ENCODE data around the gene RNU4-1. TPM values are rescaled to one million over a fixed set of nuclear protein-coding genes. Genes with fewer than 3 reads are reported as not detected.
A peak's percentile ranks its signal among the peaks of the same experiment; 100 is the strongest.

RNU4-1 gene
- total RNA-seq, 2 experiments from 2014 or later: under 0.01 to 3,289 TPM

GRCh38 chr12:120324841-120325417 lies 31.9 kb upstream of the RNU4-1 start:
- H3K4me2 ChIP-seq (ENCODE audit: low read length): peak overlapping the region; percentile 69; the same call in 1 of the 2 replicates
- TF ChIP-seq, protein P1, sequence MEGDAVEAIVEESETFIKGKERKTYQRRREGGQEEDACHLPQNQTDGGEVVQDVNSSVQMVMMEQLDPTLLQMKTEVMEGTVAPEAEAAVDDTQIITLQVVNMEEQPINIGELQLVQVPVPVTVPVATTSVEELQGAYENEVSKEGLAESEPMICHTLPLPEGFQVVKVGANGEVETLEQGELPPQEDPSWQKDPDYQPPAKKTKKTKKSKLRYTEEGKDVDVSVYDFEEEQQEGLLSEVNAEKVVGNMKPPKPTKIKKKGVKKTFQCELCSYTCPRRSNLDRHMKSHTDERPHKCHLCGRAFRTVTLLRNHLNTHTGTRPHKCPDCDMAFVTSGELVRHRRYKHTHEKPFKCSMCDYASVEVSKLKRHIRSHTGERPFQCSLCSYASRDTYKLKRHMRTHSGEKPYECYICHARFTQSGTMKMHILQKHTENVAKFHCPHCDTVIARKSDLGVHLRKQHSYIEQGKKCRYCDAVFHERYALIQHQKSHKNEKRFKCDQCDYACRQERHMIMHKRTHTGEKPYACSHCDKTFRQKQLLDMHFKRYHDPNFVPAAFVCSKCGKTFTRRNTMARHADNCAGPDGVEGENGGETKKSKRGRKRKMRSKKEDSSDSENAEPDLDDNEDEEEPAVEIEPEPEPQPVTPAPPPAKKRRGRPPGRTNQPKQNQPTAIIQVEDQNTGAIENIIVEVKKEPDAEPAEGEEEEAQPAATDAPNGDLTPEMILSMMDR (conservative IDR thresholded peaks at IDR 0.05; ENCODE audit: low read length): no peak
- no peak for TF ChIP-seq EZH2phosphoT487 (IDR thresholded peaks at IDR 0.05; ENCODE audit: borderline replicate concordance, low read depth, low read length)
- no peaks in the 10 kb centered on the region for H3K79me2 ChIP-seq (ENCODE audit: insufficient read depth, low read depth, low read length)
- H3K9me2 ChIP-seq (ENCODE audit: insufficient read depth, low read length): no peaks in the 10 kb centered on the region
- H3K4me1 ChIP-seq (ENCODE audit: insufficient read depth, low read length, poor library complexity, severe bottlenecking): peaks cover 4% of the 10 kb centered on the region
- BruUV-seq (replicated peaks): no TSS peak
- H3K9me3 ChIP-seq (ENCODE audit: low read length): no peaks in the 10 kb centered on the region
- H4K20me1 ChIP-seq (ENCODE audit: insufficient read depth, low read length): no peaks in the 10 kb centered on the region
- no peaks in the 10 kb centered on the region for H3K36me3 ChIP-seq (ENCODE audit: insufficient read depth, low read length)
- no peak for DNase-seq (ENCODE audit: low spot score)
- no peak overlapping the region for H3K27ac ChIP-seq (ENCODE audit: low read depth, low read length, poor library complexity, severe bottlenecking)
- ChIA-PET CTCF (ENCODE audit: unreplicated experiment) (interaction anchor here (0.6 kb wide), 1 partner anchor 209 kb away, joined by 4 read pairs; no protein-coding TSS in a partner anchor), POLR2A (interaction anchor here (0.6 to 1.3 kb wide), 4 partner anchors 106 to 256 kb away, joined by 3 read pairs; partner anchors contain the start of gene POP5)
- no peak overlapping the region for H3K4me3 ChIP-seq (ENCODE audit: low read depth, low read length, poor library complexity, severe bottlenecking)
- H2AFZ ChIP-seq (ENCODE audit: low read length): peak overlapping the region; percentile 88; the same call in 1 of the 2 replicates
- intact Hi-C loops (cut with micrococcal nuclease; ENCODE audit: unreplicated experiment): loop anchor here (1.0 kb wide), 2 partner anchors 97 to 256 kb away; partner anchors contain the start of gene POP5

GRCh38 chr12:120323772-120324171 lies 30.7 kb upstream of the RNU4-1 start:
- H2AFZ ChIP-seq (ENCODE audit: low read length): no peak overlapping the region
- H3K27ac ChIP-seq (ENCODE audit: low read depth, low read length, poor library complexity, severe bottlenecking): no peak overlapping the region
- BruUV-seq (replicated peaks): no TSS peak
- H3K4me2 ChIP-seq (ENCODE audit: low read length): no peak overlapping the region
- H3K4me3 ChIP-seq (ENCODE audit: low read depth, low read length, poor library complexity, severe bottlenecking): no peak overlapping the region
- H3K36me3 ChIP-seq (ENCODE audit: insufficient read depth, low read length): no peaks in the 10 kb centered on the region
- TF ChIP-seq EZH2phosphoT487 (IDR thresholded peaks at IDR 0.05; ENCODE audit: borderline replicate concordance, low read depth, low read length): no peak
- TF ChIP-seq, protein P1 (conservative IDR thresholded peaks at IDR 0.05; ENCODE audit: low read length): no peak
- DNase-seq (ENCODE audit: low spot score): no peak
- H3K79me2 ChIP-seq (ENCODE audit: insufficient read depth, low read depth, low read length): no peaks in the 10 kb centered on the region
- ChIA-PET CTCF (ENCODE audit: unreplicated experiment) (no interaction called here), POLR2A (interaction anchor here (0.6 kb wide), 2 partner anchors 31 to 185 kb away, joined by 4 to 5 read pairs; no protein-coding TSS in a partner anchor)
- no peaks in the 10 kb centered on the region for H3K9me3 ChIP-seq (ENCODE audit: low read length)
- H4K20me1 ChIP-seq (ENCODE audit: insufficient read depth, low read length): no peaks in the 10 kb centered on the region
- peaks cover 4% of the 10 kb centered on the region for H3K4me1 ChIP-seq (ENCODE audit: insufficient read depth, low read length, poor library complexity, severe bottlenecking)
- H3K9me2 ChIP-seq (ENCODE audit: insufficient read depth, low read length): no peaks in the 10 kb centered on the region
- intact Hi-C loops (cut with micrococcal nuclease; ENCODE audit: unreplicated experiment): no loop called here

Data from OCI-LY7 (cell line).